Uterus (tissue), 4 donors: ENCODE measurements around the gene CALM3. TPM values are rescaled to one million over a fixed set of nuclear protein-coding genes. Genes with fewer than 3 reads are reported as not detected.
A peak's percentile ranks its signal among the peaks of the same experiment; 100 is the strongest.
"Not testable (repeated sequence)": the region's sequence is repeated elsewhere in the genome, so short reads cannot be mapped to it uniquely, and the experiment has no call there.

Experiments
- DNase-seq, 2 donors: peaks; one replicate each; pipeline ENCODE4 v3.0.0-alpha.2; 2019 to 2020
- H3K27ac ChIP-seq, 2 donors: fragments of 200-600 bp; sonication (generic); 1 replicate in 1 of 2; 2 replicates in 1 of 2; pipeline ENCODE4 v1.5.1; 2016 to 2018
- H3K27me3 ChIP-seq, 2 donors: fragments of 200-600 bp; sonication (generic); one replicate each; pipeline ENCODE4 v1.5.1; 2018 to 2019; ENCODE audit warnings: control low read depth in 1 of 2
- H3K36me3 ChIP-seq, 2 donors: fragments of 200-600 bp; sonication (generic); one replicate each; pipeline ENCODE4 v1.5.1; 2019; ENCODE audit warnings: control low read depth in 1 of 2
- H3K4me1 ChIP-seq, 2 donors: fragments of 200-600 bp; sonication (generic); one replicate each; pipeline ENCODE4 v1.5.1; 2018 to 2019; ENCODE audit warnings: control low read depth in 1 of 2
- H3K4me3 ChIP-seq, 2 donors: fragments of 200-600 bp; sonication (generic); 1 replicate in 1 of 2; 2 replicates in 1 of 2; pipeline ENCODE4 v1.5.1; 2018 to 2019; ENCODE audit warnings: mild to moderate bottlenecking in 1 of 2
- H3K9me3 ChIP-seq, 2 donors: fragments of 200-600 bp; sonication (generic); one replicate each; pipeline ENCODE4 v1.5.1; 2019; ENCODE audit warnings: control low read depth in 1 of 2
- CTCF ChIP-seq, 4 experiments: fragments of 200-600 bp in 2 of 4; fragments of 450-650 bp in 2 of 4; sonication (generic) in 2 of 4; IDR thresholded peaks; one replicate each; pipeline ENCODE4 v1.5.1; 2016 to 2019; ENCODE audit warnings: antibody characterized with exemption in 4 of 4, mild to moderate bottlenecking in 2 of 4, moderate library complexity in 1 of 4
- POLR2A ChIP-seq, 2 donors: fragments of 450-650 bp; IDR thresholded peaks; one replicate each; pipeline ENCODE4 v1.6.1; 2016; ENCODE audit warnings: antibody characterized with exemption in 2 of 2, mild to moderate bottlenecking in 1 of 2, moderate library complexity in 1 of 2
- intact Hi-C: fragments of 100-400 bp; cut with DNase I; formaldehyde crosslinking; loops from one replicate; pipeline ENCODE4 v1.15.1; 2023; ENCODE audit warnings: low total_unique reads
- total RNA-seq, 4 donors: library from RNA; depleted of rRNA in 3 of 4; stranded (reverse); fragments of >200 nt in 3 of 4; gene quantifications; one replicate each; pipeline versions ENCODE4 v1.1.0 to v1.2.4, GENCODE V29; 2014 to 2023
- donor health status: DM: yes; HTN: yes; CAD: no.

The CALM3 gene
- total RNA-seq, 4 donors from 2014 or later: 83.8 to 225 (median 157) TPM

GRCh38 chr19:46625731-46626130 is 24.6 kb downstream of the CALM3 start:
- intact Hi-C loops: no loop called here
- Histone ChIP-seq H3K4me1 (peaks cover 0 to 7% of the 10 kb centered on the region in 2 donors), H3K4me3 (no peak overlapping the region), H3K36me3 (no peaks in the 10 kb centered on the region), H3K27me3 (no peaks in the 10 kb centered on the region), H3K27ac (peak overlapping the region; percentile 81 to 89), H3K9me3 (no peaks in the 10 kb centered on the region)
- TF ChIP-seq CTCF (IDR thresholded peaks at IDR 0.05): no peak
- TF ChIP-seq POLR2A (IDR thresholded peaks at IDR 0.05): no peak
- peak in 1 of 2 donors; percentile 58 for DNase-seq

GRCh38 chr19:46626446-46626845 is 25.3 kb downstream of the CALM3 start:
- H3K9me3 ChIP-seq: no peaks in the 10 kb centered on the region
- no peak for DNase-seq
- H3K27me3 ChIP-seq: no peaks in the 10 kb centered on the region
- peak overlapping the region; percentile 81 to 89 for H3K27ac ChIP-seq
- no peak overlapping the region for H3K4me3 ChIP-seq
- peaks cover 0 to 7% of the 10 kb centered on the region in 2 donors for H3K4me1 ChIP-seq
- no peaks in the 10 kb centered on the region for H3K36me3 ChIP-seq
- intact Hi-C loops: no loop called here
- TF ChIP-seq POLR2A (IDR thresholded peaks at IDR 0.05) (no peak), CTCF (IDR thresholded peaks at IDR 0.05) (no peak)

- H3K27me3 ChIP-seq, H3K27ac ChIP-seq, DNase-seq, H3K36me3 ChIP-seq, H3K4me1 ChIP-seq, H3K9me3 ChIP-seq, intact Hi-C loops, H3K4me3 ChIP-seq: not testable (repeated sequence)
These were observed 27.8 kb downstream of the CALM3 start for GRCh38 chr19:46628970-46629369.

GRCh38 chr19:46629546-46630025 is 28.5 kb downstream of the CALM3 start:
- DNase-seq: no peak
- no peaks in the 10 kb centered on the region for H3K27me3 ChIP-seq
- TF ChIP-seq POLR2A (IDR thresholded peaks at IDR 0.05): no peak
- H3K9me3 ChIP-seq: no peaks in the 10 kb centered on the region
- no peak overlapping the region for H3K4me3 ChIP-seq
- no peak overlapping the region for H3K27ac ChIP-seq
- H3K36me3 ChIP-seq: no peaks in the 10 kb centered on the region
- intact Hi-C loops: no loop called here
- H3K4me1 ChIP-seq: peaks cover 0 to 7% of the 10 kb centered on the region in 2 donors

- peak overlapping the region; percentile 8 to 50 for H3K27ac ChIP-seq
These were observed 29.6 kb downstream of the CALM3 start for GRCh38 chr19:46630586-46631205.

More at GRCh38 chr19:46630586-46631205, 29.6 kb downstream of the CALM3 start:
- Histone ChIP-seq H3K4me1 (no peaks in the 10 kb centered on the region), H3K27me3 (no peaks in the 10 kb centered on the region), H3K4me3 (no peak overlapping the region), H3K9me3 (no peaks in the 10 kb centered on the region), H3K36me3 (no peaks in the 10 kb centered on the region)
- DNase-seq: no peak
- TF ChIP-seq CTCF (IDR thresholded peaks at IDR 0.05) (no peak), POLR2A (IDR thresholded peaks at IDR 0.05) (no peak)
- intact Hi-C loops: no loop called here
